Stimulated activated naive CD8-positive, alpha-beta T cell treated with anti-CD3 and anti-CD28 coated beads, Interleukin-15, amount 100 ng/mL, for 72 hours (primary cell): ENCODE results near the gene SPDYE4.

Experiments
- ATAC-seq: fragments of 150-1000 bp; cut with Tn5 transposase; 2 replicates; pipeline ENCODE4 v1.10.0; 2021; ENCODE audit warnings: mild to moderate bottlenecking, moderate library complexity
- DNase-seq, 2 donors: peaks; one replicate each; pipeline ENCODE4 v3.0.0; 2021 to 2022
- H3K27ac Mint-ChIP-seq, 2 donors: one replicate each; pipeline ENCODE4 v1.8.0; 2022; ENCODE audit warnings: mild to moderate bottlenecking in 2 of 2, mixed read lengths in 2 of 2, moderate library complexity in 2 of 2
- H3K27me3 Mint-ChIP-seq: one replicate; pipeline ENCODE4 v1.8.0; 2022; ENCODE audit warnings: mixed read lengths
- H3K4me1 Mint-ChIP-seq: one replicate; pipeline ENCODE4 v1.8.0; 2022; ENCODE audit warnings: mild to moderate bottlenecking, mixed read lengths
- H3K4me3 Mint-ChIP-seq, 2 donors: one replicate each; pipeline ENCODE4 v1.8.0; 2022; ENCODE audit warnings: mild to moderate bottlenecking in 2 of 2, mixed read lengths in 2 of 2, moderate library complexity in 1 of 2
- H3K9me3 Mint-ChIP-seq, 2 donors: one replicate each; pipeline ENCODE4 v1.8.0; 2022; ENCODE audit warnings: mixed read lengths in 2 of 2

SPDYE4 gene

GRCh38 chr17:8713315-8713714 is 45.0 kb downstream of the SPDYE4 start:
- H3K27ac Mint-ChIP-seq = no peak overlapping the region
- peaks cover 14% of the 10 kb centered on the region for H3K27me3 Mint-ChIP-seq
- H3K9me3 Mint-ChIP-seq = no peaks in the 10 kb centered on the region
- no peak overlapping the region for H3K4me3 Mint-ChIP-seq
- DNase-seq = no peak
- ATAC-seq = no peak
- H3K4me1 Mint-ChIP-seq = no peaks in the 10 kb centered on the region

DNA sequence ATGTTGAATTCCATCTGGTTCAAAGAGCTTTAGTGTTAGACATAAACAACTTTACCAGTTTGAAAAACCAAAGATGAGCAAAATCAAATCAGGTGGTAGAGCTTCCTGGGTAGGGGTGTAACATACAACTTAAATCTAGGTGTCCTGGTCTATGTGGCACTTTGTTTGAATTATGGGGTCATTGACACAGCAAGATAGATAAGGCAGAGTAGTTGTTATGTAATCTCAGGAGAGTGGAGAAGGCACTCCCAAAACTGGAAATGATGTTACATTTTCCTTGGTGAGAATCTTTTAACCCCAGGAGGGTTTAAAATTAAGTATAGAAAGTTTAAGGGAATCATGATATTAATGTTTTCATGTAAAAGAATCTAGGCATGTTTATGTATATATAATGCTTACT is 45.6 kb downstream of the SPDYE4 start:
- Mint-ChIP-seq H3K4me3 (no peak overlapping the region), H3K4me1 (no peaks in the 10 kb centered on the region), H3K27me3 (peaks cover 14% of the 10 kb centered on the region), H3K27ac (no peak overlapping the region), H3K9me3 (no peaks in the 10 kb centered on the region)
- no peak for DNase-seq
- no peak for ATAC-seq

DNA sequence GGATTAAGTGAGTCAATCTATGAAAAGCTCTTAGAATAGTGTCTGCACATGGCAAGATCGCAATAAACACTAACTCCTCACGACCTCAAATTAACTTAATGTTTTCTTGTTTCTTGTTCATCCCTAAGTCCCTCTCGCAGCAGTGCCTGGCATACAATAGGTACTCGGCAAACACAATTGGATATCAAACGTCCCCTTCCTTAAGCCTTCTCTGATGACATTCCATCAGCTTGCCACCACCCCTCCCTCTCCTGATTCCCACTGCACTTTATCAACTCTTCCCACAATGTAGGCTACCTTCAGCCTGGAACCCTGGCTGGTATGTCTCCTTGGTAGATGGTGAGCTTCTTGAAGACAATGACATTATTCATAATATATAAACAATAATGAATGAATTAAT is 47.1 kb downstream of the SPDYE4 start:
- H3K27ac Mint-ChIP-seq = no peak overlapping the region
- no peak for ATAC-seq
- H3K27me3 Mint-ChIP-seq = peaks cover 14% of the 10 kb centered on the region
- H3K4me3 Mint-ChIP-seq = no peak overlapping the region
- no peak for DNase-seq
- H3K9me3 Mint-ChIP-seq = no peaks in the 10 kb centered on the region
- H3K4me1 Mint-ChIP-seq = no peaks in the 10 kb centered on the region

DNA sequence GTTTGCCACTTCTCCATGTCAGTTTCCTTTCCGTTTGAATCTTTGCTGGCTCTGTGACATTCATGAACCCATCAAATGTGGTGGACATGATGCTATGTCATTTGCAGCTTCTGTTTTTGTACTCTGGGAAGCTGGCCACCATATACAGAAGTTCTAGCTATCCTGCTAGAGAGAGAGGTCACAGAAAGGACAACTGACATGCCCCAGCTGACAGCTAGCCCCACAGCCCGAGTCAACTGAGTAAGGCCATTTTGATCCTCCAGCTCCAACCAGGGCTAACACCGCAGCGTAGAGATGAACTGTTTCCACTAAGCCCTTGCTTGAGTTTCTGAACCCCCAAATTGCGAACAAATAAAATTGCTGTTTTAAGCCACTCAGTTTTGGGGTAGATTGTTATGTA is 47.5 kb downstream of the SPDYE4 start:
- ATAC-seq = no peak
- Mint-ChIP-seq H3K4me3 (no peak overlapping the region), H3K27me3 (peaks cover 14% of the 10 kb centered on the region), H3K4me1 (no peaks in the 10 kb centered on the region), H3K27ac (no peak overlapping the region), H3K9me3 (no peaks in the 10 kb centered on the region)
- DNase-seq = no peak

DNA sequence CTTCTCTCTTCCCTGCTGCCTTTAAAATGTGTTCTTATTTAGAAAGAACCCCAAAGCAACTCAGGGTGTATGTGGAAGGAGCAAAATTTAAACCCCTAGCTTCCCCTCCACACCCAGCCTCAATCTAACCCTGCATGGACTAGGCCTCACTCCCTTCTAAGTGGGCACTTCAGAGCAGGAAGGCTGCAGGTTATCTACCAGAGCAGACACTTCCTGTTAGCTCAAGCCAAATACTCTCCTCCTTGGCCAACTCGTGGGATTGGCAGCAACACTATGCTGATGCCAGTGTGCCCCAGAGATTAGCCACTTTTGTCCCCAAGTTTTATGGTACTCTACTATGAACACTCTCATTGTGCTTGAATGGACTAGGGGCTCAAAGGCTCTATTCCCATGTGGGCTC is 49.3 kb downstream of the SPDYE4 start:
- Mint-ChIP-seq H3K4me3 (no peak overlapping the region), H3K9me3 (no peaks in the 10 kb centered on the region), H3K27me3 (peaks cover 23% of the 10 kb centered on the region), H3K4me1 (no peaks in the 10 kb centered on the region), H3K27ac (no peak overlapping the region)
- DNase-seq = no peak
- ATAC-seq = no peak

DNA sequence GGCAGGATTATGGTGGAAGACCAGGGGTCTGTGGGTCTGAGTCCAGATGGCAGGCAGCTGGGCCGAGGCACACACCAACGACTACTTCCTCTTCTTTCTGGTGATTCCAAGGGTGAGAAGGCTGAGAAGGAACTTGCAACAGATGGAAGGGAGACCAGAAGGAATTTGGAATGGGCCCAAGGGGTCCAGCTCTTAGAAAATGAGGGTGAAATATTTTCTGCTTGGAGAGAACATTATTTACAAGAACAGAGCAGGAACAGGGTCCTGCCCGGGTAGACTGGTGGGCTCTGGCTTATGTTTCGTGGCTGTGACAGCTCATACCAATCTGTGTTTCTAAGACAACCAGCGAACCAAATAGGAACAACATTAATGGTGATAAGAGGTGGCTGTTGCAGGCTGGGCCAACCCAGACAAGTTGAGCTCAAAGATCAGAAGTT is 50.3 kb downstream of the SPDYE4 start:
- no peak for ATAC-seq
- no peak for DNase-seq
- Mint-ChIP-seq H3K27ac (no peak overlapping the region), H3K4me1 (no peaks in the 10 kb centered on the region), H3K27me3 (peaks cover 29% of the 10 kb centered on the region), H3K4me3 (no peak overlapping the region), H3K9me3 (no peaks in the 10 kb centered on the region)

DNA sequence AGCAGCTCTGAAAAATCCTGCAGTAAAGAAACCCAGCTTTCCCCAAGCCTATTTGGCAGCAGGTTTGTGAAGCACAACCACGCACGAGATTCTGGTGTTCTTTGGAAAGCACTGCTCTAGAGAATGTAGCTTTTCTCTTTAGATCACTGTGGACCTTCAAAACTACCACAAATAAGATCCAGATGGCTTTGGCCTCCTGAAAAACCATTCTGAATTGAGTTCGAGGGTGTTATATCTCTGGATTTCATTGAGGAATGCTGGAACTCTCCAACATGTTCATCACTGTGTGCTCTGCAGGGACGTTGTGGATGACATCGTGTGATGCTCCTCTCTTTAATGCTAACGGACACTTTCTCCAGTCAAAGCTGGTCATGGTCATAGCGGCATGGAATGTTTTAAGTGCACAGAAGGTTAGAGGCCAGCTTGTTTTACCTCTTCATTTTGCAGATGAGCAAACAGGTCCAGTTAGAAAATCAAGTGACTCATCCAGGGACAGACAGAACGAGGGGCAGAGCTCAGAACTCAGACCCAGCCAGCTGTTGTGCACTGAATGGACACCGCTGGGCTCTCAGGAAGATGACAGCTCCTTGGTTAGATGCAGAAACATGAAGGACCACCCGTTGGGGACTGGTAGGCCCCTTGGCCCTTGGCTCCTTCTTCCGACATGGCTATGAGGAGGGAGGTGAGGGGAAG is 50.9 kb downstream of the SPDYE4 start:
- no peak overlapping the region for H3K4me3 Mint-ChIP-seq
- DNase-seq (no peak), ATAC-seq (no peak)
- no peak overlapping the region for H3K27ac Mint-ChIP-seq
- no peaks in the 10 kb centered on the region for H3K9me3 Mint-ChIP-seq
- H3K27me3 Mint-ChIP-seq = peaks cover 31% of the 10 kb centered on the region
- H3K4me1 Mint-ChIP-seq = no peaks in the 10 kb centered on the region

- H3K9me3 Mint-ChIP-seq = no peaks in the 10 kb centered on the region
- no peak overlapping the region for H3K4me3 Mint-ChIP-seq
- H3K27ac Mint-ChIP-seq = peak overlapping the region in 1 of 2 donors; percentile 32
- DNase-seq (no peak), ATAC-seq (no peak)
- H3K4me1 Mint-ChIP-seq = no peaks in the 10 kb centered on the region
- H3K27me3 Mint-ChIP-seq = peaks cover 31% of the 10 kb centered on the region
These were observed 51.9 kb downstream of the SPDYE4 start for GRCh38 chr17:8706431-8706830.

GRCh38 chr17:8705427-8705826 is 52.9 kb downstream of the SPDYE4 start:
- Mint-ChIP-seq H3K27ac (no peak overlapping the region), H3K4me1 (no peaks in the 10 kb centered on the region), H3K27me3 (peaks cover 22% of the 10 kb centered on the region), H3K4me3 (no peak overlapping the region), H3K9me3 (no peaks in the 10 kb centered on the region)
- no peak for ATAC-seq
- no peak for DNase-seq

DNA sequence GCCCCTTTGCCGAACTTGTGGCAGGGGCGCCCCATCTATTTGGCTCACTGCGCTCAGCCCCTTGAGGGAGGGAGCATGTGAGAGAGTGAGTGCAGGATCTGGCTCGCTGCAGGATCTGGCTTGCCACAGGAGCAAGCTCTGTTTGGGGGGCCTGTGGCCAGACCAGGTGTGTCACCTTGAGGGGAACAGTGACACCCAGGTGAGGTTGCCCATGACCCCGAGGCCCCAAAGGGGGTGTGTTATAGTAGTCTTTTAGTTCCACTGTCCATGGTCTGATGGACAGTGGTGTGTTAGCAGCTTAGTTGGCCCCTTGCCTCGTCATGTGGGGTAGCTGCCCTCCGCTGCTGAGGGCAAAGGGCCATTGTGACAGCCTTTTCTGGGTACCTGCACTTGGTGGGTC is 55.3 kb downstream of the SPDYE4 start:
- DNase-seq = no peak
- H3K27me3 Mint-ChIP-seq = peaks cover 27% of the 10 kb centered on the region
- H3K9me3 Mint-ChIP-seq = no peaks in the 10 kb centered on the region
- H3K4me3 Mint-ChIP-seq = no peak overlapping the region
- no peak for ATAC-seq
- no peaks in the 10 kb centered on the region for H3K4me1 Mint-ChIP-seq
- H3K27ac Mint-ChIP-seq = no peak overlapping the region

DNA sequence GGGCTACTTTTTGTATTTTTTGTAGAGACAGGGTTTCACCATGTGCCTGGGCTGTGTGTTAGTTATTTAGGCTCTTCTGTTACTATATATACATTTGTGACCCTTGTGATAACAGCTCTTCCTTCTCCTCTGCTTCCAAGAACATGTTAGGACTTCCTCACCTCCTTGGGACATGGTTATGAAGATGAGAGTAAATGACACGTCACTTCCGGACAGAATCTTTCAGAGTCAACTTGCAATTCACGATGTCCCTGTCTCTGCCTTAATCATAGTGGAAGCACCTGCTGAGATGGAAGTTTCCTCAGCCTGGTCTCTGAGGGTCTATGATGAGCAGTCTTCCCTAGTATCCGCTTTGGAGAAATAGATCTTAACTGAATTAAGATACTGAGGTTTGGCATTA is 56.6 kb downstream of the SPDYE4 start:
- H3K4me1 Mint-ChIP-seq = no peaks in the 10 kb centered on the region
- ATAC-seq (no peak), DNase-seq (no peak)

DNA sequence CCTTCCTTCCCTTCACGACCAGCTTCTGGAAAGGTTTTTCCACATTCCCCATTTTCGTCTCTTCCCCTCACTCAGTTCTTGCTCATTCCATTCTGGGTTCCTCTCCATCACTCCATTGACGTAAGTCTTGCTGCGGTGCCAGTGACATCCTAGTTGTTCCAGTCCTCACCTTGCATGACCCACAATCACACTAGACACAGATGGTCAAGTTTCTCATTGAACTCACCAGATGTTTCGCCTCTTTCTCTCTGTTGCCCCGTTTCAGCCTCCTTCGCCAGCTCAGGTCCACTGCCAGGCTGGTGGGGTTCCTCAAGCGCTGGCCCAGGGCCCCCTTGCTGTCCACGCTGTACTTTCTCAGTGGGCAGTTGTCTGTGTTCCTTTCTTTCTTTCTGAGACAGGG is 57.1 kb downstream of the SPDYE4 start:
- DNase-seq (no peak), ATAC-seq (no peak)
- Mint-ChIP-seq H3K4me1 (no peaks in the 10 kb centered on the region), H3K27me3 (peaks cover 30% of the 10 kb centered on the region), H3K9me3 (no peaks in the 10 kb centered on the region), H3K4me3 (no peak overlapping the region), H3K27ac (no peak overlapping the region)

More for the DNA sequence above, 56.6 kb downstream of the SPDYE4 start:
- H3K9me3 Mint-ChIP-seq = no peaks in the 10 kb centered on the region
- no peak overlapping the region for H3K27ac Mint-ChIP-seq
- H3K4me3 Mint-ChIP-seq = no peak overlapping the region
- H3K27me3 Mint-ChIP-seq = peaks cover 30% of the 10 kb centered on the region
